GM18873 (cell line): ENCODE data around the gene SKA2.
"Not testable (repeated sequence)": the region's sequence is repeated elsewhere in the genome, so short reads cannot be mapped to it uniquely, and the experiment has no call there.

Experiments used
- ATAC-seq: cut with Tn5 transposase; IDR thresholded peaks from one replicate; pipeline ENCODE4 v1.9.1; 2021; ENCODE audit warnings: mild to moderate bottlenecking, moderate library complexity, moderate number of reproducible peaks; ENCODE audit not compliant: unreplicated experiment, low FRiP score

Gene SKA2

GRCh38 chr17:59154721-59155438, at the start of gene SKA2:
Gene SKA2 (minus strand): TSS chr17:59155186. CDS start chr17:59155163, 23 bp downstream.
- peak; percentile 84 for ATAC-seq

- no peak for ATAC-seq
Observed at GRCh38 chr17:59202320-59202719, 47.3 kb upstream of the SKA2 start.

GRCh38 chr17:59199398-59199797, 44.4 kb upstream of the SKA2 start:
- ATAC-seq = no peak

GRCh38 chr17:59193336-59193862, 38.4 kb upstream of the SKA2 start:
- ATAC-seq = no peak

GRCh38 chr17:59190806-59191205, 35.8 kb upstream of the SKA2 start:
- ATAC-seq = no peak

GRCh38 chr17:59186850-59187249, 31.9 kb upstream of the SKA2 start:
- ATAC-seq = no peak

GRCh38 chr17:59185997-59186396, 31.0 kb upstream of the SKA2 start:
- no peak for ATAC-seq

GRCh38 chr17:59181481-59181880, 26.5 kb upstream of the SKA2 start:
- no peak for ATAC-seq

GRCh38 chr17:59180626-59181025, 25.6 kb upstream of the SKA2 start:
- no peak for ATAC-seq

- ATAC-seq = not testable (repeated sequence)
Observed at GRCh38 chr17:59179601-59180000, 24.6 kb upstream of the SKA2 start.

- ATAC-seq = no peak
Observed at GRCh38 chr17:59178266-59178985, 23.4 kb upstream of the SKA2 start.

GRCh38 chr17:59175076-59175475, 20.1 kb upstream of the SKA2 start:
- no peak for ATAC-seq

- no peak for ATAC-seq
Observed at GRCh38 chr17:59174671-59175070, 19.7 kb upstream of the SKA2 start.

- ATAC-seq = no peak
Observed at GRCh38 chr17:59172436-59173004, 17.5 kb upstream of the SKA2 start.

- no peak for ATAC-seq
Observed at GRCh38 chr17:59167571-59168001, 12.6 kb upstream of the SKA2 start.

GRCh38 chr17:59165933-59166342, 11.0 kb upstream of the SKA2 start:
- ATAC-seq = no peak

- no peak for ATAC-seq
Observed at GRCh38 chr17:59161477-59161876, 6.5 kb upstream of the SKA2 start.

GRCh38 chr17:59160157-59161025, 5.4 kb upstream of the SKA2 start:
- ATAC-seq = no peak

GRCh38 chr17:59155439-59156177, 622 bp upstream of the SKA2 start, which contains the start of gene PRR11:
Gene PRR11 (plus strand): TSS chr17:59155746. CDS start chr17:59169753, 14,007 bp downstream.
- ATAC-seq = peak; percentile 88
